Testis (tissue), 2 donors: Measurements from ENCODE around the gene IL1B.

Experiments
- CTCF ChIP-seq, 3 experiments: fragments of 450-650 bp in 2 of 3; fragments of 200-600 bp in 1 of 3; sonication (generic) in 1 of 3; IDR thresholded peaks; one replicate each; pipeline ENCODE4 v1.5.1; 2016 to 2019; ENCODE audit warnings: antibody characterized with exemption in 3 of 3, mild to moderate bottlenecking in 2 of 3, moderate library complexity in 1 of 3
- POLR2A ChIP-seq: fragments of 450-650 bp; IDR thresholded peaks from one replicate; pipeline ENCODE4 v1.6.1; 2017; ENCODE audit warnings: antibody characterized with exemption, mild to moderate bottlenecking, moderate library complexity

- no peak for TF ChIP-seq POLR2A
- TF ChIP-seq CTCF (IDR thresholded peaks at IDR 0.05): no peak
Observed at GRCh38 chr2:112789186-112789585, 47.4 kb downstream of the IL1B start.
